GM12865 (cell line): ENCODE results near the gene BPIFB3.

Experiments
- DNase-seq: peaks from one replicate; pipeline ENCODE4 v3.0.0; 2010; ENCODE audit warnings: low read depth
- H3K4me3 ChIP-seq: 2 replicates; pipeline ENCODE4 v1.5.1; 2011; ENCODE audit warnings: mild to moderate bottlenecking, low read depth, low read length, control low read depth
- TF ChIP-seq, protein P1 (sequence below): IDR thresholded peaks from 2 replicates; pipeline ENCODE4 v1.5.1; 2011; ENCODE audit warnings: low read length, control low read depth, low read depth, inconsistent platforms; ENCODE audit not compliant: insufficient read depth; ENCODE audit errors: missing control alignments

BPIFB3 gene

DNA sequence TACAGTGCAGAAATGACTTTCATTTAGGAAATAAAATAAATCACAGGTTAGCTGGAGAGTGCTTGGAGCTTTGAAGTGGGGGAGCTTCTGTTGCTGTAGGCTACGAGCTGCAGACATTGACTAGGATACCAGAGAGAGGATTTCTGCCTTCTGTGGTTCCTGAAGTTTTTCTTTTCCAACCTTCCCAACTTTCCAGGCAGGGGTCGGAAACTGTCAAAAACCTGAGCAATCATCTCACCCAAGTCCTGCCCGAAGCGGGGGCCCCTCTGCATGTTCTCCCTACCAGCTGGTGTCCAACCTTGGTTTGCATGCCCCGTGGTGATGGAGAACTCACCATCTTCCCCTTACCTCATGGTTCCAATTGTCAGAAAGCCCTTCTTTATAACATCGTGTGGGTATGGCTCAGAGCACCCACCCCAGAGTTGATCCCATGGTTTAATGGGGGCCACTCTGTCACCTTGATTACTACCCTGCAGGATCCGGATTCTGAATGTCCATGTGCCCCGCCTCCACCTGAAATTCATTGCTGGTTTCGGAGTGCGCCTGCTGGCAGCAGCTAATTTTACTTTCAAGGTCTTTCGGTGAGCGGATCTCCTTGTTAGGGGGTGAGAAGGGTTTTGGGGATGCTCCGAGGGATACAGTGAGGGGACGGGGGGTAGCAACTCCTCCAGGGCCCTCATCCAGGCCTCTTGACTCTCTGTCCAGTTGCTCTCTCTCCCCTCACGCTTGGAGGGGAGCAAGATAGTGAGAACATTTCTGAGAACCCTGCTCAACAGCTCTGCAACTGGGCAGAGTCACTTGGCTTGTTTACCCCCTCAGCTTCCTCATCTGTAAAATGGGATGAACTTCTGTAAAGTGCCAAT is 41.1 kb upstream of the BPIFB3 start:
- no peak overlapping the region for H3K4me3 ChIP-seq
- DNase-seq, result no peak

DNA sequence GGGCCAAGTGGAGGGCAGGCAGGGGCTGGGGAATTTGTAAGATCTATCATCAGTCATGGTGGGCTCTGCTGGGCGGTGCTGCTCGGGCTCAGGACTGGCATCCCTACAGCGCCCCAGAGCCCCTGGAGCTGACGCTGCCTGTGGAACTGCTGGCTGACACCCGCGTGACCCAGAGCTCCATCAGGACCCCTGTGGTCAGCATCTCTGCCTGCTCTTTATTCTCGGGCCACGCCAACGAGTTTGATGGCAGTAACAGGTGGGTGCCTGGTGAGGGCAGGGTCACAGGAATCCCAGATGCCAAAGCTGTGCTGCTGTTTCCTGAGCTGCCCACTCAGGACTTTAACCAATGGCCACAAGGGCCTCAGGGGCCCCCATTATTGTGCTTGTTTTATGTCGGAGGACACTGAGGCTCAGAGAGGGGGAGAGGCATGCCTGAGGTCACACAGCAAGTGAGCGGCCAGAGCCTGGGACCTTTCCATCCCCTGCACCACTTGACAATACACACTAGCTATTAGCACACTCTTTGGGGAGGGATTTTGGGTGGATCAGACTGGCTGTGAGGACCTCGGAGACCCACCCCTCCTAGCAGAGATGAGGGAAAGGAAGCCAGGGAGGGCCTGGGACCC is 39.9 kb upstream of the BPIFB3 start:
- no peak for DNase-seq
- TF ChIP-seq, protein P1, sequence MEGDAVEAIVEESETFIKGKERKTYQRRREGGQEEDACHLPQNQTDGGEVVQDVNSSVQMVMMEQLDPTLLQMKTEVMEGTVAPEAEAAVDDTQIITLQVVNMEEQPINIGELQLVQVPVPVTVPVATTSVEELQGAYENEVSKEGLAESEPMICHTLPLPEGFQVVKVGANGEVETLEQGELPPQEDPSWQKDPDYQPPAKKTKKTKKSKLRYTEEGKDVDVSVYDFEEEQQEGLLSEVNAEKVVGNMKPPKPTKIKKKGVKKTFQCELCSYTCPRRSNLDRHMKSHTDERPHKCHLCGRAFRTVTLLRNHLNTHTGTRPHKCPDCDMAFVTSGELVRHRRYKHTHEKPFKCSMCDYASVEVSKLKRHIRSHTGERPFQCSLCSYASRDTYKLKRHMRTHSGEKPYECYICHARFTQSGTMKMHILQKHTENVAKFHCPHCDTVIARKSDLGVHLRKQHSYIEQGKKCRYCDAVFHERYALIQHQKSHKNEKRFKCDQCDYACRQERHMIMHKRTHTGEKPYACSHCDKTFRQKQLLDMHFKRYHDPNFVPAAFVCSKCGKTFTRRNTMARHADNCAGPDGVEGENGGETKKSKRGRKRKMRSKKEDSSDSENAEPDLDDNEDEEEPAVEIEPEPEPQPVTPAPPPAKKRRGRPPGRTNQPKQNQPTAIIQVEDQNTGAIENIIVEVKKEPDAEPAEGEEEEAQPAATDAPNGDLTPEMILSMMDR, result no peak
- H3K4me3 ChIP-seq, result no peak overlapping the region

More for the DNA sequence above, 41.1 kb upstream of the BPIFB3 start:
- TF ChIP-seq, protein P1, result no peak

GRCh38 chr20:33014336-33015113 is 39.2 kb upstream of the BPIFB3 start:
- no peak for DNase-seq
- TF ChIP-seq, protein P1, result no peak
- no peak overlapping the region for H3K4me3 ChIP-seq

DNA sequence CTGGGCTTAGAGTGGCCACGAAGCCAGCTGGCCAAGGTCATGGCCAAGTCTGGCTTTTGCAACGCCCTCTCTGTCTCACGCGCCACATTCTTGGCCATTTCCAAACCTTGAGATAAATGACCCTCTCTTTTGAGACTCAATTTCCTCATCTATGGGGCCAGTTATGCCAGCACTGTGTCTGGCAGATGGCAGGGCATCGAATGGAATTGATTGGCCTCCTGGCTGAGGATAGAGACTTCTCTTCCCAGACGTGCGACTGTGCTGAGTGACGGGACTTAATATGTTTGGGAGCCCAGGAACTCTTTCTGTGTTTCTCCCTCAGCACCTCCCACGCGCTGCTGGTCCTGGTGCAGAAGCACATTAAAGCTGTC is 38.6 kb upstream of the BPIFB3 start:
- TF ChIP-seq, protein P1, result no peak
- no peak for DNase-seq
- no peak overlapping the region for H3K4me3 ChIP-seq

DNA sequence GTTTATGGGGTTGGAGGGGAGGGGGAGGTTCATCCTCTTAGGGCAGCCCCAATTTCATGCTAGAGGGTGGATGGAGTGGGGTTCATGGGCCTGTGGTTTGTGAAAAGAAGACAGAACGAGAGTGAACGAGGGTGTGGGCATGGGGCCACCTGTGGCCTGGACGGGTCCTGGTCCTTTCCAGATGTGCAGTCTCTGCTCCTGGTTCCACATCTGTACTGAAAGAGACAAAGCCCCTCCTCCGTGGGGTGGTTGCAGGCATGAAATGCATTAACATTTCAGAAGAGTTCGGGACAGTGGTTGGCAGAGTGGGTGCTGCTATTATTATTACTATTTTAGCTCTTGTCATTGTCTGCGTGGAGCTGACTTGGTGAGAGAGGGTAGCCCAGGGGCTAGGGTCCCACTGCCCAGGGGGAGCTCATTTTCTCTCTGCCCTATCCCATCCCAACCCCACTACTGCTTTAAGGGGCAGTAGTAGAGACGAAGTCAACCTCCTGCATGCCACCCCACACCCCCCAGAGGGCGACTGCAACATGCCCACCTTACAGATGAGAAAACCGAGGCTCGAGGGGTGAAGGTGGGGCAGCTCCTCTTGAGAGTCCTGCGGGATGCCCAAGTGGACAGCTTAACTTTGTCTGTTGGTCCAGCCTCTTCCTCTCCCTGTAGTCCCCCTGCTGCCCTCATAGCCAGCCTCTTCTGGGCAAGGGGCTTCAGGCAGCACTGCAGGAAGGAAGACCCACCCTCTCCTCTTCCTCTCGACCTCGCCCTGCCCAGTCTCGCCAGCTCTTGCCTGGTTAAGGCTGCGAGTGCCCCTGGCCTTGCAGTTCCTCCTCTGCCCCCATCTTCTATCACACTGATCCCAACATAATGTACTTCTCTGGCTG is 37.8 kb upstream of the BPIFB3 start:
- no peak for DNase-seq
- H3K4me3 ChIP-seq, result no peak overlapping the region

More for the DNA sequence above, 37.8 kb upstream of the BPIFB3 start:
- TF ChIP-seq, protein P1, result no peak
